HEK293 (cell line): ENCODE data around the gene GDF2.

ENCODE experiments used
- CTCF ChIA-PET: fragments of 350-600 bp; formaldehyde crosslinking; extraction: SDS; loops from one replicate; lab custom pipeline; 2021; ENCODE audit warnings: antibody characterized with exemption; lab: Yijun Ruan, JAX
- POLR2A ChIA-PET: fragments of 300-600 bp; formaldehyde crosslinking; extraction: SDS; loops from one replicate; lab custom pipeline; 2020; ENCODE audit warnings: antibody characterized with exemption, inconsistent platforms; lab: Yijun Ruan, JAX
- H3K27ac ChIP-seq: fragments of 200-500 bp; sonication (Bioruptor generic); 2 replicates; pipeline ENCODE4 v1.5.1; 2014; ENCODE audit warnings: low read depth, low read length, control low read depth, inconsistent platforms; ENCODE audit errors: extremely low read depth
- H3K36me3 ChIP-seq, 2 experiments: fragments of 200-500 bp in 1 of 2; sonication (Bioruptor generic) in 1 of 2; 1 replicate in 1 of 2; 2 replicates in 1 of 2; pipeline ENCODE4 v1.5.1; 2014 to 2017; ENCODE audit warnings: inconsistent platforms in 2 of 2, low read length in 2 of 2; ENCODE audit not compliant: control insufficient read depth in 2 of 2, insufficient read depth in 1 of 2
- H3K4me1 ChIP-seq: fragments of 200-500 bp; sonication (Bioruptor generic); 2 replicates; pipeline ENCODE4 v1.5.1; 2014; ENCODE audit warnings: mild to moderate bottlenecking, low read length, inconsistent platforms; ENCODE audit not compliant: control insufficient read depth, insufficient read depth
- H3K4me3 ChIP-seq: 2 replicates; pipeline ENCODE4 v1.5.1; 2011; ENCODE audit warnings: low read depth, mild to moderate bottlenecking, control low read depth, low read length, moderate library complexity
- H3K9me3 ChIP-seq: fragments of 200-500 bp; sonication (Bioruptor generic); 2 replicates; pipeline ENCODE4 v1.5.1; 2014; ENCODE audit warnings: low read depth, low read length, inconsistent platforms; ENCODE audit not compliant: control insufficient read depth, insufficient read depth
- GFI1B ChIP-seq: fragments of 450-650 bp; formaldehyde crosslinking; IDR thresholded peaks from 2 replicates; pipeline ENCODE4 v1.5.1; 2016; ENCODE audit warnings: missing biosample characterization, missing genetic modification characterization
- KLF10 ChIP-seq: fragments of 450-650 bp; IDR thresholded peaks from 2 replicates; pipeline ENCODE4 v1.5.1; 2018; ENCODE audit warnings: missing biosample characterization, mild to moderate bottlenecking, missing genetic modification characterization
- MYNN ChIP-seq: fragments of 450-650 bp; formaldehyde crosslinking; IDR thresholded peaks from 2 replicates; pipeline ENCODE4 v1.5.1; 2016; ENCODE audit warnings: missing biosample characterization, missing genetic modification characterization, borderline replicate concordance
- SETDB1 ChIP-seq: IDR thresholded peaks from one replicate; pipeline ENCODE4 v1.6.1; 2017; ENCODE audit warnings: mild to moderate bottlenecking, low read length, moderate library complexity, mixed read lengths; ENCODE audit not compliant: insufficient read length
- SP7 ChIP-seq: fragments of 450-650 bp; formaldehyde crosslinking; IDR thresholded peaks from 2 replicates; pipeline ENCODE4 v1.5.1; 2016; ENCODE audit warnings: missing biosample characterization, missing genetic modification characterization
- TCF7L2 ChIP-seq: IDR thresholded peaks from 2 replicates; pipeline ENCODE4 v1.6.1; 2011; ENCODE audit warnings: low read depth, mild to moderate bottlenecking, inconsistent platforms, low read length, moderate library complexity, borderline replicate concordance
- ZNF132 ChIP-seq: fragments of 450-650 bp; formaldehyde crosslinking; IDR thresholded peaks from 2 replicates; pipeline ENCODE4 v1.5.1; 2017; ENCODE audit warnings: missing biosample characterization, missing genetic modification characterization, borderline replicate concordance
- ZNF221 ChIP-seq: fragments of 450-650 bp; formaldehyde crosslinking; IDR thresholded peaks from 2 replicates; pipeline ENCODE4 v1.5.1; 2017; ENCODE audit warnings: missing biosample characterization, missing genetic modification characterization, borderline replicate concordance
- ZNF248 ChIP-seq: fragments of 450-650 bp; formaldehyde crosslinking; IDR thresholded peaks from 2 replicates; pipeline ENCODE4 v1.5.1; 2017; ENCODE audit warnings: missing biosample characterization, missing genetic modification characterization
- ZNF302 ChIP-seq: fragments of 450-650 bp; formaldehyde crosslinking; IDR thresholded peaks from 2 replicates; pipeline ENCODE4 v1.5.1; 2016; ENCODE audit warnings: missing biosample characterization, missing genetic modification characterization, low read depth
- ZNF510 ChIP-seq: fragments of 450-650 bp; formaldehyde crosslinking; IDR thresholded peaks from 2 replicates; pipeline ENCODE4 v1.5.1; 2018; ENCODE audit warnings: mild to moderate bottlenecking, missing genetic modification characterization, missing biosample characterization; ENCODE audit not compliant: insufficient replicate concordance
- ZNF621 ChIP-seq: fragments of 450-650 bp; formaldehyde crosslinking; IDR thresholded peaks from 2 replicates; pipeline ENCODE4 v1.5.1; 2017; ENCODE audit warnings: missing biosample characterization, missing genetic modification characterization
- ZNF629 ChIP-seq: fragments of 450-650 bp; formaldehyde crosslinking; IDR thresholded peaks from 2 replicates; pipeline ENCODE4 v1.5.1; 2017; ENCODE audit warnings: missing biosample characterization, missing genetic modification characterization
- ZNF677 ChIP-seq: fragments of 450-650 bp; IDR thresholded peaks from 2 replicates; pipeline ENCODE4 v1.5.0; 2018; ENCODE audit warnings: missing biosample characterization, mild to moderate bottlenecking, missing genetic modification characterization, moderate library complexity
- ZNF76 ChIP-seq: fragments of 450-650 bp; formaldehyde crosslinking; IDR thresholded peaks from 2 replicates; pipeline ENCODE4; 2016; ENCODE audit warnings: low read depth, missing biosample characterization, missing genetic modification characterization, borderline replicate concordance
- TF ChIP-seq, protein P1 (sequence below): fragments of 450-650 bp; formaldehyde crosslinking; IDR thresholded peaks from 2 replicates; pipeline ENCODE4 v1.5.1; 2016; ENCODE audit warnings: missing biosample characterization, missing genetic modification characterization
- TF ChIP-seq, protein P2 (sequence below): fragments of 450-650 bp; formaldehyde crosslinking; IDR thresholded peaks from 2 replicates; pipeline ENCODE4 v1.5.1; 2016; ENCODE audit warnings: missing biosample characterization, missing genetic modification characterization
- TF ChIP-seq, protein P3 (sequence below): fragments of 450-650 bp; formaldehyde crosslinking; IDR thresholded peaks from 2 replicates; pipeline ENCODE4 v1.5.1; 2016; ENCODE audit warnings: missing biosample characterization, missing genetic modification characterization
- TF ChIP-seq, protein P4 (sequence below): fragments of 450-650 bp; formaldehyde crosslinking; IDR thresholded peaks from 2 replicates; pipeline ENCODE4 v1.5.1; 2016; ENCODE audit warnings: missing biosample characterization, missing genetic modification characterization, borderline replicate concordance

The GDF2 gene

DNA sequence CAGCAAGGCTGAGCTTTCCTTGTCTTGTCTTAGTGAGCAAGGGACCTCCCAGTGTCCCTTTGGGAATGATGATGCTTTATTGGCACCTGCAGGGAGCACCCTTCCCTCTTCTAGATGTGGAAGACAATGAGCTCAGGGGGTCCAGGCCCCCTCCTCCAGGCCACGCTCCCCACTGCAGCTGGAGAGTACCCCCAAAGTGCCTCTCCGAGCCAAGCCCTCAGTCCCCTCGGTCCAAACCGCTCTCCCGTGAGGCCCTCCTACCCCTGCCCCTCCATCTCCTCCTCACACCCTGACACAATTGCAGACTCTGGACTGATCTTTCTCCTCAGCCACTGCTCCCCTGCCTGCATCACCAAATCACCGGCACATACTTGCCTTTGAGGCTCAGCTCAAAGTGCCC, 42.7 kb downstream of the GDF2 start:
- no peaks in the 10 kb centered on the region for H3K36me3 ChIP-seq
- H3K27ac ChIP-seq, result no peak overlapping the region
- H3K4me1 ChIP-seq, result no peaks in the 10 kb centered on the region
- POLR2A ChIA-PET, result interaction anchor here (1.5 kb wide), 1 partner anchor 19 kb away, joined by 5 read pairs; the partner anchor contains the start of gene ZNF488
- no peak overlapping the region for H3K4me3 ChIP-seq
- no peak for TF ChIP-seq KLF10 (tag by site-specific recombination)
- no peak for TF ChIP-seq MYNN (tag by site-specific recombination)
- TF ChIP-seq, protein P1, sequence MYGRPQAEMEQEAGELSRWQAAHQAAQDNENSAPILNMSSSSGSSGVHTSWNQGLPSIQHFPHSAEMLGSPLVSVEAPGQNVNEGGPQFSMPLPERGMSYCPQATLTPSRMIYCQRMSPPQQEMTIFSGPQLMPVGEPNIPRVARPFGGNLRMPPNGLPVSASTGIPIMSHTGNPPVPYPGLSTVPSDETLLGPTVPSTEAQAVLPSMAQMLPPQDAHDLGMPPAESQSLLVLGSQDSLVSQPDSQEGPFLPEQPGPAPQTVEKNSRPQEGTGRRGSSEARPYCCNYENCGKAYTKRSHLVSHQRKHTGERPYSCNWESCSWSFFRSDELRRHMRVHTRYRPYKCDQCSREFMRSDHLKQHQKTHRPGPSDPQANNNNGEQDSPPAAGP (tag by site-specific recombination), result no peak
- no peak for TF ChIP-seq ZNF629 (tag by site-specific recombination)
- no peak for TF ChIP-seq GFI1B (tag by site-specific recombination)
- TF ChIP-seq, protein P2, sequence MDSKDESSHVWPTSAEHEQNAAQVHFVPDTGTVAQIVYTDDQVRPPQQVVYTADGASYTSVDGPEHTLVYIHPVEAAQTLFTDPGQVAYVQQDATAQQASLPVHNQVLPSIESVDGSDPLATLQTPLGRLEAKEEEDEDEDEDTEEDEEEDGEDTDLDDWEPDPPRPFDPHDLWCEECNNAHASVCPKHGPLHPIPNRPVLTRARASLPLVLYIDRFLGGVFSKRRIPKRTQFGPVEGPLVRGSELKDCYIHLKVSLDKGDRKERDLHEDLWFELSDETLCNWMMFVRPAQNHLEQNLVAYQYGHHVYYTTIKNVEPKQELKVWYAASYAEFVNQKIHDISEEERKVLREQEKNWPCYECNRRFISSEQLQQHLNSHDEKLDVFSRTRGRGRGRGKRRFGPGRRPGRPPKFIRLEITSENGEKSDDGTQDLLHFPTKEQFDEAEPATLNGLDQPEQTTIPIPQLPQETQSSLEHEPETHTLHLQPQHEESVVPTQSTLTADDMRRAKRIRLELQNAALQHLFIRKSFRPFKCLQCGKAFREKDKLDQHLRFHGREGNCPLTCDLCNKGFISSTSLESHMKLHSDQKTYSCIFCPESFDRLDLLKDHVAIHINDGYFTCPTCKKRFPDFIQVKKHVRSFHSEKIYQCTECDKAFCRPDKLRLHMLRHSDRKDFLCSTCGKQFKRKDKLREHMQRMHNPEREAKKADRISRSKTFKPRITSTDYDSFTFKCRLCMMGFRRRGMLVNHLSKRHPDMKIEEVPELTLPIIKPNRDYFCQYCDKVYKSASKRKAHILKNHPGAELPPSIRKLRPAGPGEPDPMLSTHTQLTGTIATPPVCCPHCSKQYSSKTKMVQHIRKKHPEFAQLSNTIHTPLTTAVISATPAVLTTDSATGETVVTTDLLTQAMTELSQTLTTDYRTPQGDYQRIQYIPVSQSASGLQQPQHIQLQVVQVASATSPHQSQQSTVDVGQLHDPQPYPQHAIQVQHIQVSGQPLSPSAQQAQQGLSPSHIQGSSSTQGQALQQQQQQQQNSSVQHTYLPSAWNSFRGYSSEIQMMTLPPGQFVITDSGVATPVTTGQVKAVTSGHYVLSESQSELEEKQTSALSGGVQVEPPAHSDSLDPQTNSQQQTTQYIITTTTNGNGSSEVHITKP (tag by site-specific recombination), result no peak
- no peak for TF ChIP-seq ZNF132 (tag by site-specific recombination)
- TF ChIP-seq, protein P3, sequence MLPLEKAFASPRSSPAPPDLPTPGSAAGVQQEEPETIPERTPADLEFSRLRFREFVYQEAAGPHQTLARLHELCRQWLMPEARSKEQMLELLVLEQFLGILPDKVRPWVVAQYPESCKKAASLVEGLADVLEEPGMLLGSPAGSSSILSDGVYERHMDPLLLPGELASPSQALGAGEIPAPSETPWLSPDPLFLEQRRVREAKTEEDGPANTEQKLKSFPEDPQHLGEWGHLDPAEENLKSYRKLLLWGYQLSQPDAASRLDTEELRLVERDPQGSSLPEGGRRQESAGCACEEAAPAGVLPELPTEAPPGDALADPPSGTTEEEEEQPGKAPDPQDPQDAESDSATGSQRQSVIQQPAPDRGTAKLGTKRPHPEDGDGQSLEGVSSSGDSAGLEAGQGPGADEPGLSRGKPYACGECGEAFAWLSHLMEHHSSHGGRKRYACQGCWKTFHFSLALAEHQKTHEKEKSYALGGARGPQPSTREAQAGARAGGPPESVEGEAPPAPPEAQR, result no peak
- TF ChIP-seq ZNF510, result no peak
- no peak for TF ChIP-seq ZNF221 (tag by site-specific recombination)
- no peak for TF ChIP-seq ZNF677 (tag by site-specific recombination)
- no peak for TF ChIP-seq SP7 (tag by site-specific recombination)
- no peak for TF ChIP-seq TCF7L2
- no peak for TF ChIP-seq ZNF76 (tag by site-specific recombination)
- TF ChIP-seq SETDB1, result no peak
- TF ChIP-seq ZNF621 (tag by site-specific recombination), result no peak
- TF ChIP-seq ZNF302, result no peak
- no peak for TF ChIP-seq ZNF248 (tag by site-specific recombination)
- TF ChIP-seq, protein P4, sequence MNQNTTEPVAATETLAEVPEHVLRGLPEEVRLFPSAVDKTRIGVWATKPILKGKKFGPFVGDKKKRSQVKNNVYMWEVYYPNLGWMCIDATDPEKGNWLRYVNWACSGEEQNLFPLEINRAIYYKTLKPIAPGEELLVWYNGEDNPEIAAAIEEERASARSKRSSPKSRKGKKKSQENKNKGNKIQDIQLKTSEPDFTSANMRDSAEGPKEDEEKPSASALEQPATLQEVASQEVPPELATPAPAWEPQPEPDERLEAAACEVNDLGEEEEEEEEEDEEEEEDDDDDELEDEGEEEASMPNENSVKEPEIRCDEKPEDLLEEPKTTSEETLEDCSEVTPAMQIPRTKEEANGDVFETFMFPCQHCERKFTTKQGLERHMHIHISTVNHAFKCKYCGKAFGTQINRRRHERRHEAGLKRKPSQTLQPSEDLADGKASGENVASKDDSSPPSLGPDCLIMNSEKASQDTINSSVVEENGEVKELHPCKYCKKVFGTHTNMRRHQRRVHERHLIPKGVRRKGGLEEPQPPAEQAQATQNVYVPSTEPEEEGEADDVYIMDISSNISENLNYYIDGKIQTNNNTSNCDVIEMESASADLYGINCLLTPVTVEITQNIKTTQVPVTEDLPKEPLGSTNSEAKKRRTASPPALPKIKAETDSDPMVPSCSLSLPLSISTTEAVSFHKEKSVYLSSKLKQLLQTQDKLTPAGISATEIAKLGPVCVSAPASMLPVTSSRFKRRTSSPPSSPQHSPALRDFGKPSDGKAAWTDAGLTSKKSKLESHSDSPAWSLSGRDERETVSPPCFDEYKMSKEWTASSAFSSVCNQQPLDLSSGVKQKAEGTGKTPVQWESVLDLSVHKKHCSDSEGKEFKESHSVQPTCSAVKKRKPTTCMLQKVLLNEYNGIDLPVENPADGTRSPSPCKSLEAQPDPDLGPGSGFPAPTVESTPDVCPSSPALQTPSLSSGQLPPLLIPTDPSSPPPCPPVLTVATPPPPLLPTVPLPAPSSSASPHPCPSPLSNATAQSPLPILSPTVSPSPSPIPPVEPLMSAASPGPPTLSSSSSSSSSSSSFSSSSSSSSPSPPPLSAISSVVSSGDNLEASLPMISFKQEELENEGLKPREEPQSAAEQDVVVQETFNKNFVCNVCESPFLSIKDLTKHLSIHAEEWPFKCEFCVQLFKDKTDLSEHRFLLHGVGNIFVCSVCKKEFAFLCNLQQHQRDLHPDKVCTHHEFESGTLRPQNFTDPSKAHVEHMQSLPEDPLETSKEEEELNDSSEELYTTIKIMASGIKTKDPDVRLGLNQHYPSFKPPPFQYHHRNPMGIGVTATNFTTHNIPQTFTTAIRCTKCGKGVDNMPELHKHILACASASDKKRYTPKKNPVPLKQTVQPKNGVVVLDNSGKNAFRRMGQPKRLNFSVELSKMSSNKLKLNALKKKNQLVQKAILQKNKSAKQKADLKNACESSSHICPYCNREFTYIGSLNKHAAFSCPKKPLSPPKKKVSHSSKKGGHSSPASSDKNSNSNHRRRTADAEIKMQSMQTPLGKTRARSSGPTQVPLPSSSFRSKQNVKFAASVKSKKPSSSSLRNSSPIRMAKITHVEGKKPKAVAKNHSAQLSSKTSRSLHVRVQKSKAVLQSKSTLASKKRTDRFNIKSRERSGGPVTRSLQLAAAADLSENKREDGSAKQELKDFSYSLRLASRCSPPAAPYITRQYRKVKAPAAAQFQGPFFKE, result no peak
- TF ChIP-seq, all 188 proteins: peak for 0
- CTCF ChIA-PET, result interaction anchor here (0.8 to 1.7 kb wide), 3 partner anchors 14 to 340 kb away, joined by 3 to 6 read pairs (median 5); no protein-coding TSS in a partner anchor
- no peaks in the 10 kb centered on the region for H3K9me3 ChIP-seq
